Gastrocnemius medialis (tissue), 4 donors: ENCODE results near the gene ATP13A1. TPM values are rescaled to one million over a fixed set of nuclear protein-coding genes. Genes with fewer than 3 reads are reported as not detected.

Experiments used
- ATAC-seq, 2 donors: fragments of 150-250 bp; one replicate each; pipeline ENCODE4 v1.9.1; 2016
- DNase-seq, 2 donors: peaks; one replicate each; pipeline ENCODE4 v3.0.0-alpha.2; 2019
- H3K27ac ChIP-seq, 4 donors: fragments of 200-600 bp; sonication (generic); 1 replicate in 1 of 4; 2 replicates in 3 of 4; pipeline ENCODE4 v1.5.1; 2016 to 2018; ENCODE audit warnings: mild to moderate bottlenecking in 2 of 4, moderate library complexity in 1 of 4
- H3K27me3 ChIP-seq, 3 donors: fragments of 200-600 bp; sonication (generic) in 2 of 3; 1 replicate in 1 of 3; 2 replicates in 2 of 3; pipeline versions ENCODE4 v1.5.1 to v1.6.0; 2016 to 2019; ENCODE audit warnings: mild to moderate bottlenecking in 1 of 3, moderate library complexity in 1 of 3
- H3K36me3 ChIP-seq, 2 donors: fragments of 200-600 bp; sonication (generic) in 1 of 2; one replicate each; pipeline ENCODE4 v1.5.1; 2017 to 2018
- H3K4me1 ChIP-seq, 2 donors: fragments of 200-600 bp; sonication (generic) in 1 of 2; one replicate each; pipeline ENCODE4 v1.5.1; 2016 to 2017; ENCODE audit warnings: mild to moderate bottlenecking in 2 of 2
- H3K4me3 ChIP-seq, 4 donors: fragments of 200-600 bp; sonication (generic) in 3 of 4; 1 replicate in 1 of 4; 2 replicates in 3 of 4; pipeline ENCODE4 v1.5.1; 2016 to 2019; ENCODE audit warnings: mild to moderate bottlenecking in 2 of 4
- H3K9me3 ChIP-seq, 3 donors: fragments of 200-600 bp; sonication (generic) in 2 of 3; 1 replicate in 1 of 3; 2 replicates in 2 of 3; pipeline ENCODE4 v1.5.1; 2016 to 2019
- CTCF ChIP-seq, 5 experiments: fragments of 450-650 bp in 3 of 5; fragments of 200-600 bp in 2 of 5; sonication (generic) in 2 of 5; IDR thresholded peaks in 4 of 5; conservative IDR thresholded peaks in 1 of 5; 1 replicate in 4 of 5; 2 replicates in 1 of 5; pipeline ENCODE4 v1.5.1; 2016 to 2019; ENCODE audit warnings: antibody characterized with exemption in 5 of 5, mild to moderate bottlenecking in 3 of 5, moderate library complexity in 3 of 5
- POLR2A ChIP-seq, 2 donors: fragments of 450-650 bp; IDR thresholded peaks; one replicate each; pipeline ENCODE4 v1.6.1; 2017; ENCODE audit warnings: antibody characterized with exemption in 2 of 2, mild to moderate bottlenecking in 2 of 2, moderate library complexity in 2 of 2
- in situ Hi-C, 4 donors: fragments of 200-750 bp; cut with MboI; loops; one replicate each; pipeline versions ENCODE4 v1.15.0 to v1.8.0; 2017; ENCODE audit warnings: low sequenced_read_pairs in 4 of 4
- intact Hi-C: fragments of 100-400 bp; cut with DNase I; formaldehyde crosslinking; loops from one replicate; pipeline ENCODE4 v1.15.1; 2023; ENCODE audit warnings: low total_unique reads
- total RNA-seq, 4 donors: library from RNA; depleted of rRNA; stranded (reverse); fragments of >200 nt; gene quantifications; one replicate each; pipeline versions ENCODE4 v1.1.0 to v1.2.3, GENCODE V29; 2016

Gene ATP13A1
- total RNA-seq, 4 donors from 2014 or later, result 51.8 to 111 (median 82.8) TPM

GRCh38 chr19:19630062-19630414, 33.4 kb downstream of the ATP13A1 start:
- H3K9me3 ChIP-seq, result no peaks in the 10 kb centered on the region
- no peak overlapping the region for H3K4me3 ChIP-seq
- H3K27me3 ChIP-seq, result peaks cover 15 to 29% (median 24%) of the 10 kb centered on the region in 3 donors
- DNase-seq, result no peak
- ATAC-seq, result no peak
- TF ChIP-seq CTCF (IDR thresholded peaks at IDR 0.05 in 4 of 5, conservative IDR thresholded peaks at IDR 0.05 in 1 of 5) (no peak), POLR2A (IDR thresholded peaks at IDR 0.05) (no peak)
- no peaks in the 10 kb centered on the region for H3K4me1 ChIP-seq
- H3K27ac ChIP-seq, result no peak overlapping the region
- intact Hi-C loops (no loop called here), in situ Hi-C loops (no loop called here)
- no peaks in the 10 kb centered on the region for H3K36me3 ChIP-seq

DNA sequence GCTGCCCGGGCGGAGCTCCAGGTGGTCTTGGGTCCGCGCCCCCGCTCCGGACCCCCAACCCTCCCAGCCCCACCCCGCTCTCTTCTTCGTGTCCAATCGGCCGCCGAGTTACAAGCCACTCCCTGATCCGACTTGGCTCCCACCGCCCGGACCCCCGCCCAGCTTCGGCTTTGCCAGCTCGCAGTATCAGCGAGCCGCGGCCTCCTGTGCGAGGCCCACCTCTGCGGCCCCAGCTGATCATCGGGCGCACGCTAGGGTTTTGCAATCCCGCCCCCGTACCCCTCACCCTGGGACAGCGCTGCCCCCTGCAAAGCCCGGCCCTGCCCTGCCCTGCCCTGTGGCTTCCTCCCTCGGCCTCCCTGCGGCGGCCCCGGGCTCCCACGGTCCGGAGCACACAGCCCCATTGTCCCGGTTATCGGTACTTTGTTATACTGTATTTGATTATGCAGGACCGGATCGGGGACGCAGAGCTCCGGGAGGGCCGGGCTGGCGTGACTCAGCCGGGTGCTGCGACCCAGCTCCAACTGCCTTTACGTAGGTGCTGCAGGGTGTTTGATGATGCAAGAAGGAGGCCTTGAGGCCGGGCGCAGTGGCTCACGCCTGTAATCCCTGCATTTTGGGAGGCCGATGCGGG, 34.9 kb downstream of the ATP13A1 start:
- intact Hi-C loops, result no loop called here
- in situ Hi-C loops, result no loop called here

GRCh38 chr19:19627621-19628500, 35.6 kb downstream of the ATP13A1 start, which contains the start of gene LPAR2:
Gene LPAR2 (minus strand): TSS chr19:19628220. CDS start chr19:19627275, 945 bp downstream.
- no peak for TF ChIP-seq POLR2A (IDR thresholded peaks at IDR 0.05)
- TF ChIP-seq CTCF (IDR thresholded peaks at IDR 0.05 in 4 of 5, conservative IDR thresholded peaks at IDR 0.05 in 1 of 5), result no peak
- intact Hi-C loops (no loop called here), in situ Hi-C loops (no loop called here)
- Histone ChIP-seq H3K36me3 (no peaks in the 10 kb centered on the region), H3K27ac (no peak within 1 kb of the TSS), H3K27me3 (peaks cover 15 to 29% (median 24%) of the 10 kb centered on the region in 3 donors), H3K4me1 (no peaks in the 10 kb centered on the region), H3K4me3 (peak within 1 kb of the TSS; percentile 13 to 40 (median 36)), H3K9me3 (no peaks in the 10 kb centered on the region)
- DNase-seq (no peak), ATAC-seq (no peak)

More for the DNA sequence above, 34.9 kb downstream of the ATP13A1 start:
- no peak for ATAC-seq
- H3K9me3 ChIP-seq, result no peaks in the 10 kb centered on the region
- no peaks in the 10 kb centered on the region for H3K36me3 ChIP-seq
- DNase-seq, result no peak
- no peak for TF ChIP-seq CTCF (IDR thresholded peaks at IDR 0.05 in 4 of 5, conservative IDR thresholded peaks at IDR 0.05 in 1 of 5)
- TF ChIP-seq POLR2A (IDR thresholded peaks at IDR 0.05), result no peak
- H3K27me3 ChIP-seq, result peaks cover 15 to 29% (median 24%) of the 10 kb centered on the region in 3 donors
- H3K27ac ChIP-seq, result no peak overlapping the region
- peak overlapping the region; percentile 10 to 40 (median 24) for H3K4me3 ChIP-seq
- H3K4me1 ChIP-seq, result no peaks in the 10 kb centered on the region

DNA sequence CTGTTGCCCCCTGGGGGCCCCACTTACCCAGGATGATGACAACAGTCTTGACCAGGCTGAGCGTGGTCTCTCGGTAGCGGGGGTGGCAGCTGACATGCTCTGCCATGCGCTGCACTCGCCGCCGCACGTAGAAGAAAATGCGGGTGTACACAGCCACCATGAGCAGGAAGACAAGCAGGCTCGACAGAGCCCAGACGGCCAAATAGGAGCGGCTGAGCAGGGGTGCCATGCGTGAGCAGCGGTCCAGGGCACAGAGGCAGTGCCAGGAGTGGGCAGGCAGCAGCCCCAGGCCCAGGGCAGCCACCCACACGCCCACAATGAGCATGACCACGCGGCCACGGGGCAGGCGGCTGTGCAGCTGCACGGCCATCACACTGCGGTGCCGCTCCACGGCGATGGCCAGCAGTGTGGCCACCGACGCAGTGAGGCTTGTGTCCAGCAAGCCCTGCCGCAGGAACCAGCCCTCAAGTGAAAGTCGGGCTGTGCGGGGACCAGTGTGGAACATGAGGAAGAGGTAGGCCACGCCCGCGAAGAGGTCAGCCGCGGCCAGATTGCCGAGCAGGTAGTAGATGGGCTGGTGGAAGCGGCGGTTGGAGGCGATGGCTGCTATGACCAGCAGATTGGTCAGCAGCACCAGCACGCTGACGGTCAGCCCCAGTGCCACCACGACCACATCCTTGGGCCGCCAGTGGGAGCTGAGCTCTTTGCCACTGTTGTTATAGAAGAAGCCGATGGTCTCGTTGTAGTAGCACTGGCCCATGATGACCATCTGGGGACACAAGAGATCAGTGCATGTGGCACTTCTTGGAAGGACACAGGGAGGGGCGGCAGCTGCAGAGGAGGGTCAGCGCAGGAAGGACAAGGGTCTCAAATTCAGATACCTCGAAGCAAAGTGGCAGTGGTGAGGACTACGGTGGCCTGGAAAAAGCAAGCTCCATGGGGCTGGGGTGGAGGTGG, 36.7 kb downstream of the ATP13A1 start:
- H3K27ac ChIP-seq, result no peak overlapping the region
- peaks cover 15 to 29% (median 24%) of the 10 kb centered on the region in 3 donors for H3K27me3 ChIP-seq
- no peak for DNase-seq
- no peaks in the 10 kb centered on the region for H3K9me3 ChIP-seq
- ATAC-seq, result no peak
- H3K4me1 ChIP-seq, result no peaks in the 10 kb centered on the region
- in situ Hi-C loops (no loop called here), intact Hi-C loops (no loop called here)
- H3K4me3 ChIP-seq, result no peak overlapping the region
- H3K36me3 ChIP-seq, result no peaks in the 10 kb centered on the region
- TF ChIP-seq CTCF (IDR thresholded peaks at IDR 0.05 in 4 of 5, conservative IDR thresholded peaks at IDR 0.05 in 1 of 5), result no peak
- no peak for TF ChIP-seq POLR2A (IDR thresholded peaks at IDR 0.05)
